ENCODE measurements around the gene VCAN. TPM values are rescaled to one million over a fixed set of nuclear protein-coding genes. Genes with fewer than 3 reads are reported as not detected.

Gene VCAN
- total RNA-seq, 1 donor from 2014 or later = 71.2 TPM

- intact Hi-C loops (cut with DNase I) = no loop called here
- Histone ChIP-seq H3K4me1 (no peaks in the 10 kb centered on the region), H3K9me3 (no peaks in the 10 kb centered on the region), H3K36me3 (no peaks in the 10 kb centered on the region), H3K27ac (no peak overlapping the region), H3K27me3 (no peaks in the 10 kb centered on the region), H3K4me3 (no peak overlapping the region)
- no peak for DNase-seq (ENCODE audit: extremely low spot score in 2 of 2)
- no peak for TF ChIP-seq POLR2AphosphoS5 (IDR thresholded peaks at IDR 0.05; ENCODE audit: insufficient read depth in 1 of 2, low read depth in 1 of 2)
- no peak for TF ChIP-seq CTCF (IDR thresholded peaks at IDR 0.05)
- no peak for TF ChIP-seq POLR2A (IDR thresholded peaks at IDR 0.05)
These were observed 24.0 kb upstream of the VCAN start for GRCh38 chr5:83447533-83447932.

DNA sequence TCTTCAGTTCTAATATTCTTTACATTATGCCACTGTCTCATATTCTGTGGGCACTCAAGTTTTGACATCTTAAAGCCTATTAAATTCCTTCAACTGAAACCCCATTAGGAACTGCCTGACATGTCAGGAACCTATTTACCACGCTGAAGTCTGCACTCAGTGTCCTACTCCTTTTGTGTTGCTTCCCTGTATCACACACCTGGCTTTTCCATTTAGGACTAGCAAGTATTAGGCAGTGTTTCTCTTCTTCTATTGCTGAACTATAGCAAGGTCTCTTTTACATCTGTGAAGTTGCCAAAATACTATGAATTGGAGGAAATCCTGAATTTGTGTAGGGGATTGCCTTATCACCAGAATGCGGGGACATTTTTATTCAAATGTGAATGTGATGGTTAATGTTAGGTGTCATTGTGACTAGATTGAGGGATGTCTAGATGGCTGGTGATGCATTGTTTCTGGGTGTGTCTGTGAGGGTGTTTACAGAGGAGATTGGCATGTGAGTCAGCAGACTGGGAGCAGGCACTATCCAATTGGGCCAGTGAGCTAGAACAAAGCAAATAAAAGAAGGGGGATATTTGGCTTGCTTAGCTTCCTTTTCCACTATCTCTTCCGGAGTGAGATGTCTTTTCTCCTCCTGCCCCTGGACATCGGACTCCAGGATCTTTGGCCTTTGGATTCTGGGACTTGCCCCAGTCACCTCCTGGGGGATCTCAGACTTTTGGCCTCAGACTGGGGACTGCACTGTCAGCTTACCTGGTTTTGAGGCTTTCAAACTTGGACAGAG lies 21.2 kb upstream of the VCAN start:
- TF ChIP-seq POLR2A (IDR thresholded peaks at IDR 0.05) (no peak), POLR2AphosphoS5 (IDR thresholded peaks at IDR 0.05; ENCODE audit: insufficient read depth in 1 of 2, low read depth in 1 of 2) (peak in 1 of 2 donors; percentile 14)
- Histone ChIP-seq H3K27me3 (no peaks in the 10 kb centered on the region), H3K4me3 (no peak overlapping the region), H3K27ac (no peak overlapping the region), H3K9me3 (no peaks in the 10 kb centered on the region), H3K36me3 (no peaks in the 10 kb centered on the region), H3K4me1 (no peaks in the 10 kb centered on the region)
- DNase-seq (ENCODE audit: extremely low spot score in 2 of 2) = no peak
- intact Hi-C loops (cut with DNase I) = no loop called here

- no peak for DNase-seq (ENCODE audit: extremely low spot score in 2 of 2)
- no peak overlapping the region for H3K4me3 ChIP-seq
These were observed 20.6 kb upstream of the VCAN start for GRCh38 chr5:83450967-83451248.

GRCh38 chr5:83451955-83452354 lies 19.6 kb upstream of the VCAN start:
- Histone ChIP-seq H3K27ac (no peak overlapping the region), H3K4me3 (no peak overlapping the region), H3K36me3 (no peaks in the 10 kb centered on the region), H3K9me3 (no peaks in the 10 kb centered on the region), H3K27me3 (no peaks in the 10 kb centered on the region), H3K4me1 (no peaks in the 10 kb centered on the region)
- intact Hi-C loops (cut with DNase I) = no loop called here
- no peak for DNase-seq (ENCODE audit: extremely low spot score in 2 of 2)
- TF ChIP-seq POLR2A (IDR thresholded peaks at IDR 0.05) (no peak), POLR2AphosphoS5 (IDR thresholded peaks at IDR 0.05; ENCODE audit: insufficient read depth in 1 of 2, low read depth in 1 of 2) (no peak), CTCF (IDR thresholded peaks at IDR 0.05) (no peak)

More at GRCh38 chr5:83450967-83451248, 20.6 kb upstream of the VCAN start:
- intact Hi-C loops (cut with DNase I) = no loop called here
- H3K36me3 ChIP-seq = no peaks in the 10 kb centered on the region
- H3K4me1 ChIP-seq = no peaks in the 10 kb centered on the region
- H3K27ac ChIP-seq = no peak overlapping the region
- H3K9me3 ChIP-seq = no peaks in the 10 kb centered on the region
- no peaks in the 10 kb centered on the region for H3K27me3 ChIP-seq
- TF ChIP-seq POLR2A (IDR thresholded peaks at IDR 0.05) (no peak), POLR2AphosphoS5 (IDR thresholded peaks at IDR 0.05; ENCODE audit: insufficient read depth in 1 of 2, low read depth in 1 of 2) (no peak), CTCF (IDR thresholded peaks at IDR 0.05) (no peak)

- TF ChIP-seq POLR2A (IDR thresholded peaks at IDR 0.05) (no peak), CTCF (IDR thresholded peaks at IDR 0.05) (no peak), POLR2AphosphoS5 (IDR thresholded peaks at IDR 0.05; ENCODE audit: insufficient read depth in 1 of 2, low read depth in 1 of 2) (no peak)
- no peak overlapping the region for H3K4me3 ChIP-seq
- H3K36me3 ChIP-seq = no peaks in the 10 kb centered on the region
- H3K27ac ChIP-seq = no peak overlapping the region
- intact Hi-C loops (cut with DNase I) = no loop called here
- H3K27me3 ChIP-seq = no peaks in the 10 kb centered on the region
- H3K4me1 ChIP-seq = no peaks in the 10 kb centered on the region
- DNase-seq (ENCODE audit: extremely low spot score in 2 of 2) = no peak
- no peaks in the 10 kb centered on the region for H3K9me3 ChIP-seq
These were observed 17.6 kb upstream of the VCAN start for GRCh38 chr5:83453937-83454336.
